HT1080 (cell line): ENCODE measurements around the gene TAS2R38. TPM values are rescaled to one million over a fixed set of nuclear protein-coding genes. Genes with fewer than 3 reads are reported as not detected.

Experiments used
- total RNA-seq: library from RNA; depleted of rRNA; stranded (reverse); fragments of >200 nt; shearing (Covaris generic); gene quantifications from 2 replicates; pipeline ENCODE4 v1.2.3, GENCODE V29; 2014; rRNA removed

The TAS2R38 gene
- total RNA-seq, 1 experiment from 2014 or later: not detected

Other genes with a start within 250 kb of the TAS2R38 start
- gene SSBP1, start 235.4 kb downstream of the TAS2R38 start, total RNA-seq: 370 and 377 TPM in 2 replicates
- gene TAS2R3, start 209.7 kb downstream of the TAS2R38 start, total RNA-seq: 0.10 TPM in 1 of 2 replicates, not detected in the other
- gene TAS2R4, start 197.1 kb downstream of the TAS2R38 start, total RNA-seq: 0.14 and 0.63 TPM in 2 replicates
- 0.30 and 0.98 TPM in 2 replicates for gene TAS2R5, start 183.6 kb downstream of the TAS2R38 start, total RNA-seq
- not detected in 2 replicates for gene PRSS37, start 132.3 kb downstream of the TAS2R38 start, total RNA-seq
- gene OR9A4, start 57.4 kb downstream of the TAS2R38 start, total RNA-seq: not detected in 2 replicates
- gene CLEC5A, start 26.8 kb downstream of the TAS2R38 start, total RNA-seq: not detected in 2 replicates
- gene MGAM, start 22.1 kb upstream of the TAS2R38 start, total RNA-seq: 0.08 and 1.7 TPM in 2 replicates
- gene MGAM2, start 137.9 kb upstream of the TAS2R38 start, total RNA-seq: 0.03 and 0.05 TPM in 2 replicates